Measurements from ENCODE around the gene CCDC198.

The CCDC198 gene

GRCh38 chr14:57478050-57478449, 15.6 kb downstream of the CCDC198 start:
- Histone ChIP-seq H3K4me2 (no peak overlapping the region), H3K27ac (no peak overlapping the region), H3K79me2 (ENCODE audit: insufficient read depth, low read depth) (no peaks in the 10 kb centered on the region), H3K4me1 (ENCODE audit: low read depth, poor library complexity, severe bottlenecking) (no peaks in the 10 kb centered on the region), H4K20me1 (ENCODE audit: insufficient read depth) (no peaks in the 10 kb centered on the region), H3K36me3 (ENCODE audit: insufficient read depth) (no peaks in the 10 kb centered on the region), H3K4me3 (IDR thresholded peaks at IDR 0.05; ENCODE audit: insufficient read depth, low read depth, low read length) (no peak overlapping the region), H2AFZ (ENCODE audit: low read depth) (no peak overlapping the region), H3K27me3 (ENCODE audit: insufficient read depth, low read depth) (no peaks in the 10 kb centered on the region), H3K9ac (no peak overlapping the region)
- no peak for TF ChIP-seq CTCF (conservative IDR thresholded peaks at IDR 0.05; ENCODE audit: low read depth, low read length)

GRCh38 chr14:57470909-57471308, 22.7 kb downstream of the CCDC198 start:
- H3K4me1 ChIP-seq (ENCODE audit: low read depth, poor library complexity, severe bottlenecking): no peaks in the 10 kb centered on the region
- H3K27me3 ChIP-seq (ENCODE audit: insufficient read depth, low read depth): no peaks in the 10 kb centered on the region
- H3K27ac ChIP-seq: no peak overlapping the region
- no peaks in the 10 kb centered on the region for H3K36me3 ChIP-seq (ENCODE audit: insufficient read depth)
- no peaks in the 10 kb centered on the region for H4K20me1 ChIP-seq (ENCODE audit: insufficient read depth)
- H3K9ac ChIP-seq: no peak overlapping the region
- H3K4me2 ChIP-seq: no peak overlapping the region
- H3K4me3 ChIP-seq (IDR thresholded peaks at IDR 0.05; ENCODE audit: insufficient read depth, low read depth, low read length): no peak overlapping the region
- no peak overlapping the region for H2AFZ ChIP-seq (ENCODE audit: low read depth)
- TF ChIP-seq CTCF (conservative IDR thresholded peaks at IDR 0.05; ENCODE audit: low read depth, low read length): no peak
- H3K79me2 ChIP-seq (ENCODE audit: insufficient read depth, low read depth): no peaks in the 10 kb centered on the region

- no peak for TF ChIP-seq CTCF (conservative IDR thresholded peaks at IDR 0.05; ENCODE audit: low read depth, low read length)
- Histone ChIP-seq H2AFZ (ENCODE audit: low read depth) (no peak overlapping the region), H3K4me3 (IDR thresholded peaks at IDR 0.05; ENCODE audit: insufficient read depth, low read depth, low read length) (no peak overlapping the region), H3K4me1 (ENCODE audit: low read depth, poor library complexity, severe bottlenecking) (no peaks in the 10 kb centered on the region), H3K27me3 (ENCODE audit: insufficient read depth, low read depth) (no peaks in the 10 kb centered on the region), H4K20me1 (ENCODE audit: insufficient read depth) (no peaks in the 10 kb centered on the region), H3K27ac (no peak overlapping the region), H3K36me3 (ENCODE audit: insufficient read depth) (no peaks in the 10 kb centered on the region), H3K4me2 (no peak overlapping the region), H3K79me2 (ENCODE audit: insufficient read depth, low read depth) (no peaks in the 10 kb centered on the region), H3K9ac (no peak overlapping the region)
Observed at GRCh38 chr14:57464008-57464730, 29.5 kb downstream of the CCDC198 start.

GRCh38 chr14:57462551-57462950, 31.1 kb downstream of the CCDC198 start:
- H3K4me3 ChIP-seq (IDR thresholded peaks at IDR 0.05; ENCODE audit: insufficient read depth, low read depth, low read length): no peak overlapping the region
- no peak overlapping the region for H3K27ac ChIP-seq
- no peaks in the 10 kb centered on the region for H3K27me3 ChIP-seq (ENCODE audit: insufficient read depth, low read depth)
- H3K4me1 ChIP-seq (ENCODE audit: low read depth, poor library complexity, severe bottlenecking): no peaks in the 10 kb centered on the region
- no peaks in the 10 kb centered on the region for H4K20me1 ChIP-seq (ENCODE audit: insufficient read depth)
- H3K9ac ChIP-seq: no peak overlapping the region
- H3K79me2 ChIP-seq (ENCODE audit: insufficient read depth, low read depth): no peaks in the 10 kb centered on the region
- TF ChIP-seq CTCF (conservative IDR thresholded peaks at IDR 0.05; ENCODE audit: low read depth, low read length): no peak
- H3K4me2 ChIP-seq: no peak overlapping the region
- H3K36me3 ChIP-seq (ENCODE audit: insufficient read depth): no peaks in the 10 kb centered on the region
- H2AFZ ChIP-seq (ENCODE audit: low read depth): no peak overlapping the region

Data from KMS-11 (cell line).